ENCODE data around the gene CA5A. TPM values are rescaled to one million over a fixed set of nuclear protein-coding genes. Genes with fewer than 3 reads are reported as not detected.
"Not testable (repeated sequence)": the region's sequence is repeated elsewhere in the genome, so short reads cannot be mapped to it uniquely, and the experiment has no call there.

CA5A gene
- polyA plus RNA-seq, 6 donors from 2014 or later, result not detected

DNA sequence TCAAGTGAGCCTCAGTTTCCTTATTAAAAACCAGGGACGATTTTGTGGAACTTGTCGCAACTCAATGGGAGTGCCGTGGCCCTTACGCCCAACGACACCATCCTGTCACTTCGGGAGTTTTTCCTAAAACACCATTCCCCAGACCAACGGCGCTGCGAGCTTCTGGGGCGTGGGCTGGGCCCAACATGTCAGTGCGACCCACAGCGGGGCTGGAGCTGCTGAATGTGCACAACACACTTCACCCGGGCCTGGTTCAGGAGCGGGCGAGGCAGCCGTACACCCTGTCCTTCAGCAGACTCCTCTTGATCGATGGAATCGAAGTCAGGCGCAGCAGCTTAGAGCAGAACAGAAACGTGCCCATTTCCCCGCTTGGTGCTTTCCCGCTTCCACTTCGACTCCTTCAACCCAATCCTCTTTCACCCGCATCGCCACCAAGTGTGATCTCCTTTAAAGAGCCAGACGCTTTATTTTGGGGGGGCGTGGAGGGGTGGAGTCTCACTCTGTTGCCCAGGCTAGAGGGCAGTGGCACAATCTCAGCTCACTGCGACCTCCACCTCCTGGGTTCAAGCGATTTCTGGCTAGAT lies 53.8 kb downstream of the CA5A start:
- Mint-ChIP-seq H3K4me1 (peaks cover 0 to 3% (median 0%) of the 10 kb centered on the region in 3 donors), H3K4me3 (no peak overlapping the region), H3K27me3 (peaks cover 0 to 32% (median 31%) of the 10 kb centered on the region in 3 donors), H3K36me3 (no peaks in the 10 kb centered on the region), H3K27ac (no peak overlapping the region), H3K9me3 (no peaks in the 10 kb centered on the region)
- ATAC-seq (ENCODE audit: low read depth in 2 of 2), result no peak
- no peak for DNase-seq

DNA sequence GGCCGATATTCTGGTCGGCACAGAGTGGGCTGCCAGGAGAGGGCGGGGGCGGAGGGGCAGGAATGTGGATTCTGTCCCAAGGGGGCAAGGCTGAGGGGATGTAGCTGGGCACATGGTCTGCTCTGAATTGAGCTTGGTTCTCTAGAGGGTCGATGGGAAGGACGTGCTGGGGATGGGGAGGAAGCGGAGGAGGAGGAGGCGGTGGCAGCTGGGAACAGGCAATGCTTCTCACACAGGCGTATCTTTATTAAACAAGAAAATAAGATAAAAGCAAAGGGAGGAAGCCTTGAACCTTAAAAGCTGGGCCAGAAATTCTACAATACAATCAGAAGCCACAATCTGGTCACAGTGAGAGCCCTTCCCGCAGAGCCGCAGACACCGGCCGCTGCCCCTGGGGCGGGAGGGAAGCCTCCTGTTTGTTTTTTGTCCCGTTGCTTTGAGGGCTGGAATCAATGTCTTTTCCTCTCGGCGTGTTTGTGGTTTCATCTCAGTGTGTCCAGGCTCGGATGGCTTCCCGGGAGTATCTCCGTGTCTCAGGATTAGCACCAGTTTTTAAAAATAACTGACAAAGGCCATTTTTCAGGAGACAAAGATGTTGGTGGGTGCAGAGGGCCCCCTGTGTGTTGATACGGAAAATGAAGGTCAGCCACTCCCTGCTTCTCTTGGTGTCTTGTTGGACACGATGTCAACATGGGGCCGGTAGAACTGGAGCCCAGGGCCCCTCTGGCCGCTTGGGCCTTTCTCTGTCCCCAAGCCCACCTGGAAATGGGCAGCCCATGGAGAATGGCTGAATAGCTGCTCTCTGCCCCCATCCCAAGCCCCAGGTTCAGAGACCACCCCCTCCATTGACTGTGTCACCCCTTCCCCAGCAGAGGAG lies 54.8 kb downstream of the CA5A start:
- no peak for DNase-seq
- Mint-ChIP-seq H3K9me3 (no peaks in the 10 kb centered on the region), H3K27me3 (peaks cover 0 to 32% (median 31%) of the 10 kb centered on the region in 3 donors), H3K4me3 (no peak overlapping the region), H3K36me3 (no peaks in the 10 kb centered on the region), H3K27ac (no peak overlapping the region), H3K4me1 (peaks cover 0 to 3% (median 0%) of the 10 kb centered on the region in 3 donors)
- ATAC-seq (ENCODE audit: low read depth in 2 of 2), result no peak

DNA sequence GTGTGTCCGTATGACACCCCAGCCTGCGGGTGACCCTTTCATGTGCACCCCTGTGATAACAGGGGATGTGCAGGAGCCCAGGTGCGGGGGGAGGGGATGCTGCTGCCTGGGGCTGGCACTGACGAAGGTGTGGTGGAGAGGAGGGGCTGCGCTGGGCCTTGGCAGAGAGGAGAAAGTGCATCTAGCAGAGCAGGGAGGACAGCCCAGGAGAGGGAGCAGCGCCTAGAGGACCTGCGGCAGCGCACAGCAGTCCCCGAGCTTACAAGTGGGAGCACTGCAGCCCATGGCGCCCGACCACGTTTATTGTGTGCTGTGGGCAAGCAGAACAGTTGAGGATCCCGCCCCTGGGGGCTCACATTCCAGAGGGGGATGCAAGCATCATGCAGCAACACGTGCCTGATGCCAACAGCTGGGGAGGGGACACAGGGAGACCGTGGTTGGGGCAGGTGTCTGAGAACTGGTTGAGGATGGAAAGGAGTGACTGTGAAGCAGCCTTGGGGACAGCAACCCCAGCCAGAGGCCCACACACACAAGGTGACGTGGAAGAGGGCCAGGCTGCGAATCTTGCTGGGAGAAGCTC lies 56.1 kb downstream of the CA5A start:
- Mint-ChIP-seq H3K4me1 (peaks cover 0 to 3% (median 0%) of the 10 kb centered on the region in 3 donors), H3K36me3 (no peaks in the 10 kb centered on the region), H3K27ac (no peak overlapping the region), H3K27me3 (peaks cover 2 to 35% (median 23%) of the 10 kb centered on the region in 3 donors), H3K4me3 (no peak overlapping the region), H3K9me3 (no peaks in the 10 kb centered on the region)
- ATAC-seq (ENCODE audit: low read depth in 2 of 2) (no peak), DNase-seq (no peak)

DNA sequence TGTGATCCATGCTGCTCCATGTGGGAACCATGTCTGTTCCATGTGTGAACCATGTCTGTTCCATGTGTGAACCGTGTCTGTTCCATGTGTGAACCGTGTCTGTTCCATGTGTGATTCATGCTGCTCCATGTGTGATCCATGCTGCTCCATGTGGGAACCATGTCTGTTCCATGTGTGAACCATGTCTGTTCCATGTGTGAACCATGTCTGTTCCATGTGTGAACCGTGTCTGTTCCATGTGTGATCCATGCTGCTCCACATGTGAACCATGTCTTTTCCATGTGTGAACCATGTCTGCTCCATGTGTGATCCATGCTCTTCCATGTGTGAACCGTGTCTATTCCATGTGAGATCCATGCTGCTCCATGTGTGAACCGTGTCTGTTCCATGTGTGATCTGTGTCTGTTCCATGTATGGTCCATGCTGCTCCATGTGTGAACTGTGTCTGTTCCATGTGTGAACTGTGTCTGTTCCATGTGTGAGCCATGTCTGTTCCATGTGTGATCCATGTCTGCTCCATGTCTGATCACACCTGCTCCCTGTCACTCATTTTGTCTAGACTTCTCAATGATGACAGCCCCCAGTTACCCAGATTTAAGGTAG lies 56.8 kb downstream of the CA5A start:
- H3K4me3 Mint-ChIP-seq; H3K4me1 Mint-ChIP-seq; H3K27ac Mint-ChIP-seq; DNase-seq; H3K36me3 Mint-ChIP-seq; ATAC-seq (ENCODE audit: low read depth in 2 of 2); H3K9me3 Mint-ChIP-seq: not testable (repeated sequence)
- H3K27me3 Mint-ChIP-seq, result peaks cover 5 to 42% (median 23%) of the 10 kb centered on the region in 3 donors

DNA sequence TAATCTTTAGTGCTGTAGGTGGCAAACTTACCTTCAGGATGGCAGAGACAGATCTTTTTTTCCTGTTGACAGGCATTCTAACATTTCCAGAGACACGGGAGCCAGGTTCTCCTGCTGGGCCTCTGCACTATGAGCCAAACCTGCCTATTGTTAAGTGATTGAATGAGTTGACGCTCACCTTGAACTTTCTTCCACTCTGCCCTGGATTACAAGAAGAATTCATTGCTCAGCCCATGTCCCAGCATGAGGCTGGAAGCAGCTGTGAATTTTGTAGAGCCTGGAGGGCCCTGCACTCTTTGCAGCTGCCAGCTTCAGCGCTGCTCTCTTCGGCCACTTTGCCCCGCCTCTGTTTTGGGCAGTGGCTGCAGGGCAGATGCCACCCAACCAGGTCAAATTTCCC lies 57.6 kb downstream of the CA5A start:
- Mint-ChIP-seq H3K4me3 (no peak overlapping the region), H3K4me1 (peaks cover 0 to 3% (median 0%) of the 10 kb centered on the region in 3 donors), H3K9me3 (no peaks in the 10 kb centered on the region), H3K27me3 (peaks cover 5 to 44% (median 23%) of the 10 kb centered on the region in 3 donors), H3K36me3 (no peaks in the 10 kb centered on the region), H3K27ac (no peak overlapping the region)
- ATAC-seq (ENCODE audit: low read depth in 2 of 2), result no peak
- no peak for DNase-seq

DNA sequence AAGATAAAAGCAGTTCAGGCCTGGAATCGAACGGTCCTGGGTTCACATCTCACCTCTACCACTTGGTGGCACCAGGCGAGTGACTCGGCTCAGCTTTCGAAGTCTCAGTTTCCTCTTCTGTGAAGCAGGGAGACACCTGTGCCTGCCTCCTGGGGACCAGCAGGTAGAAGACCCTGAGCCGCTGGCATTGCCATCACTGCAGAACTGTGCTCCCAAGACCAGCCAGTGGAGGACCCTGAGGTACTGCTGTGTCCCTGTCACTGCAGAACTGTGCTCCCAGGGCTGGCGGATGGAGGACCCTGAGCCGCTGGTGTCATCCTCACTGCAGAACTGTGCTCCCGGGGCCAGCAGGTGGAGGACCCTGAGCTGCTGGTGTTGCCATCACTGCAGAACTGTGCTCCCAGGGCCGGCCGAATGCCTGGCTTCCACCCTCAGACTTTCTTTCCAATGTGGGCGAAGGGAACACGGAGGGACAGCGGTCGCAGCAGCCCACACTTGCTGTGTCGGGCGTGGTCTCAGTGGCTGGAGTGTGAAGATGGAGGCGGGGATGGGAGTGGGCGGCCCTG lies 58.3 kb downstream of the CA5A start:
- no peak for DNase-seq
- ATAC-seq (ENCODE audit: low read depth in 2 of 2), result no peak
- peaks cover 0 to 3% (median 0%) of the 10 kb centered on the region in 3 donors for H3K4me1 Mint-ChIP-seq
- no peak overlapping the region for H3K4me3 Mint-ChIP-seq
- no peaks in the 10 kb centered on the region for H3K36me3 Mint-ChIP-seq
- H3K9me3 Mint-ChIP-seq, result no peaks in the 10 kb centered on the region
- H3K27ac Mint-ChIP-seq, result no peak overlapping the region
- peaks cover 5 to 45% (median 23%) of the 10 kb centered on the region in 3 donors for H3K27me3 Mint-ChIP-seq

DNA sequence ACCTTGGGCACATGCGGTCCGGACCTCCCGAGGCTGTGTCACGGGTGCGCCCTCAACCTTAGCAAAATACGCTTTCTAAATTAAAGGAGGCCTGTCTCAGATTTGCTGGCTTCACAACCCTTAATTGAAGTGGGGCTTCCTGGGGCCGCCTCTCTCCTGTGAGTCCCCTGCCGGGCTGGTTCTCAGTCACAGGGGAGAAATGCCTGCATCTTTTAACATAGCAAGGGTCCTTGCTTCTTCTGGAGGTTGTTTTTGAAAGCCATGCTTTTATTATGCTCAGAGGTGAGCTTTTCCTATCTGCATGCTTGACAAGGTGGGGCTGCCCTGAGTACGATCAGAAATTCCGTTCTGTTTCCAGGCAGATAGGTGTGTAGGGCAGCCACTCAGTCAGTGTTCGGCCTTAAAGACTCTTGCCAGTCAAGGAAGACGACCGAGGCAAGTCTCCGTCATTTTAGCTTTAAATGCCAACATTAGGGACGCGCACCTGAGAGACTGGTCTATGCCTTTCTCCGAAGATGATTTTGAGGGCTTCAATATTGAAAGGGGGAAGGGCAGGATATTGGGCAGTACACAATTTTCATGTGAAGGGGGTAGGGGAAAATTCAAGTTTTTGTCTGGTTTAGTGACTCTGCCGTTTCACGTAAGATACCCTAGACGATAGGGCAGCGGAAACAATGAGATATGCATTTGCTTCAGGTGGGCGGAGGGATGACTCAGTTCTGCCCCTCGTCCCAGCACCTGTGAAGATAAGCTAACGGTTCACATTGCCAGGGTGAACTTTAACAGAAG lies 61.5 kb downstream of the CA5A start:
- Mint-ChIP-seq H3K27ac (peak overlapping the region in 1 of 6 donors; percentile 37), H3K36me3 (no peaks in the 10 kb centered on the region), H3K4me1 (peaks cover 5 to 8% (median 7%) of the 10 kb centered on the region in 3 donors), H3K27me3 (peaks cover 10 to 30% (median 12%) of the 10 kb centered on the region in 3 donors), H3K9me3 (no peaks in the 10 kb centered on the region), H3K4me3 (no peak overlapping the region)
- DNase-seq, result no peak
- no peak for ATAC-seq (ENCODE audit: low read depth in 2 of 2)

DNA sequence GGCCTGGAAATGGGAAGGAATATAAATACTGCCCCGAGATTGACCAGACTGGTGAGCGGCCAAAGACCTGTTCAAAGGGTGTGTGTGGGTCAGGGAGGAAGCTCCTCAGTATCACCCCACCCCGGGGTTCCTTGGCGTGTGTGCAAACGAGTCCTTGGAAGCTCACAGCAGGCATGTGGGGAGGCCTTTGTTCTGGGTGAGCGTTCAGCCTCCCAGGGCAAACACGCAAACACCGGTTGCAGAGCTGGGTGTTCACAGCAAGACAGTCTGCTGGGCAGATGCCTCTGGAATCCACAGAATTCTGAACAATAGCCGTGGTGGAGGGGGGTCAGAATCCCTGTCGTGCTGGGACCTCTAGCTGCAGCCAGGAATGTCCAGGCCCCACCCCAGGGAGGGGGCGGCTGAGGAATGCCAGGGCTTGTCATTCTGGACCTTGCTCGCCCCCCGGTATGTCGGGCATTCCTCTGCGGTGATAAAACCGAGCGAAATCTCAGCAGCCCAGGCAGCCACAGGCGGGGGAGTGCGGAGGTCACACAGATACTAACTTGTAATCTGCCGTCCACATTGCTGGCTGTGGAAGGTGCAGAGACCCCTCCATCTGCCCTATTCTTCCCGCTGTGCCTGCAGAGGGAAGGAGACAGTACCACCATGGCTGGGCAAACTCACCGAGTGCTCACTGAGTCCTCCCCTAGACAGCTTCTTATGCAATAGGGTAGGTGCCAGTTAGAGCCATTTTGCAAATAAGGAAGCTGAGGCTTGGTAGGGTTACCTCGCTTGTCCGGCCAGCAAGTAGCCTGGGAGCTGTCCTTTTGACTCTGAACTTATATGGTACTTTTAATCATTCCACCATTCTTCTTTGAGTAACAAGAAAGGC lies 65.7 kb downstream of the CA5A start:
- H3K9me3 Mint-ChIP-seq; DNase-seq; ATAC-seq (ENCODE audit: low read depth in 2 of 2); H3K36me3 Mint-ChIP-seq: not testable (repeated sequence)
- H3K27ac Mint-ChIP-seq, result peak overlapping the region in 4 of 6 donors; percentile 65 to 93 (median 76)
- H3K4me1 Mint-ChIP-seq, result peaks cover 16 to 25% (median 24%) of the 10 kb centered on the region in 3 donors
- H3K4me3 Mint-ChIP-seq, result peak overlapping the region in 7 of 8 donors; percentile 15 to 70 (median 56)
- peaks cover 8 to 26% (median 10%) of the 10 kb centered on the region in 3 donors for H3K27me3 Mint-ChIP-seq

DNA sequence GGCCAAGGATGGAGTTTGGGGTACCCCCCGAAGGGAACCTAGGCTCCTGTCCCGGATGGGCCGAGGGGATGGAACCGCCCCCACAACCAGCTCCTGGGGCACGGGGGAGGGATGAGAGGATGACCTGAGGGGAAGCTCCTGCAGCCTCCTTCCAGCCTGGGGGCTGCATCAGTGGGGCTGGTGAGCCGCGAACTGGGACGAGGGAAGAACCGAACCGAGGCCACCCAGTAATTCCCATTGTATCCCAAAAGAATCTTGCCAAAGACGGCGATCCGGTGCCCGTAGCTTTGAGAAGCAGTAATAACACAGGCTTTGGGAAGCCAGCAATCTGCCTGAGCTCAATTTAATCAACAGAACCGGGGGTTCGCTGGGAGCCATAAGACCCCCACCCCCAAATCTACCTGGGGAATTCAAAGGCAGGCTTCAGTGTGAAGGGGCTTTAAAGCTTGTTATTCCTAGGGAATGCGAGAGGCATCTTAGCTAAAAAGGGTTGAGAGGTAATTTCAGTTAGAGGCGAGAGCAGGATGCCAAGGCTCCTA lies 66.4 kb downstream of the CA5A start:
- not testable (repeated sequence) for DNase-seq; ATAC-seq (ENCODE audit: low read depth in 2 of 2); H3K36me3 Mint-ChIP-seq; H3K9me3 Mint-ChIP-seq
- peak overlapping the region; percentile 38 to 93 (median 61) for H3K4me3 Mint-ChIP-seq
- H3K27ac Mint-ChIP-seq, result peak overlapping the region in 5 of 6 donors; percentile 41 to 94 (median 56)
- peaks cover 17 to 25% (median 24%) of the 10 kb centered on the region in 3 donors for H3K4me1 Mint-ChIP-seq
- peaks cover 5 to 21% (median 8%) of the 10 kb centered on the region in 3 donors for H3K27me3 Mint-ChIP-seq

DNA sequence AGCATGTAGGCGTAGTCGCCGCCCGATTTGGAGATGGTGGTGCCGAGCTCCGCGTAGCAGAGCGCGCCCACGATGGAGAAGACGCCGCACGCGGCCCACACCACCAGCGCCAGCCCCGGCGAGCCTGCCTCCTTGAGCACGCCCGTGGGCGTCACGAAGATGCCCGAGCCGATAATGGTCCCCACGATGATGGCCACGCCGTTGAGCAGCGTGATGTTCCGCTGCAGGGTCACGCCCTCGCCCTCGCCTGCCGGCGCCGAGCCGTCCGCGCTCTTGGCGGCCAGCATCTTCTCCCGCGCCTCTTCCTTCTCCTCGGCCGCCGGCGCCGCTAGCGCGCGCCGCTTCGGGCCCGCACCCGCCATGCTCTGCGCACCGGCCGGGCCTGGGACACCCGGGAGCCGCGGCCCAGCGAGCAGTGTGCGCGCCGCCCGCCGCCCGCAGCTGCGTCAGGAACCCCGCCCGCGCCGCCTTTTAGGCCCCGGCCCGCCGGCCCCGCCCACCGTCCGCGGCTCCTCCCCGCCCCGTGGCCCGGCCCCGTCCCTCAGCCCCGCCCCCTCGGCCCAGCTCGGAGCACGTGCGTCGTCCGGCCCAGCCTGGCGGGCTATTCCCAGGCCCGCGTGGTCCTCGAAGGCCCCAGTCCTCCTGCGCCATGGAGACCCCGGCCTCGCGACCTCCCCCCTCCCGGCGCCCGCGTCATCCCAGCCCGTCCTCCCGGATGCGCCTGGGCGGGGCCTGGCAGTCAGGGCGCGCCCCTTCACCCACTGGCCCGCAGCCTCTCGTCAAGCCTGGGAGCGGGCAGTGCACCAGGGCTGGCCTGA lies 67.1 kb downstream of the CA5A start, which contains the start of gene SLC7A5:
Gene SLC7A5, minus strand, starts transcription at position 447 of the 818 bp plus-strand sequence. Its CDS starts 85 bp downstream, at position 362.
- H3K4me3 Mint-ChIP-seq, result peak within 1 kb of the TSS; percentile 83 to 95 (median 91)
- peaks cover 4 to 14% (median 8%) of the 10 kb centered on the region in 3 donors for H3K27me3 Mint-ChIP-seq
- H3K36me3 Mint-ChIP-seq, H3K9me3 Mint-ChIP-seq: not testable (repeated sequence)
- peak within 1 kb of the TSS; percentile 58 to 96 (median 94) for H3K27ac Mint-ChIP-seq
- DNase-seq (peak; percentile 84), ATAC-seq (ENCODE audit: low read depth in 2 of 2) (peak; percentile 78 to 83)
- peaks cover 18 to 25% (median 24%) of the 10 kb centered on the region in 3 donors for H3K4me1 Mint-ChIP-seq

All from naive B cell (primary cell).